Right lobe of liver (tissue), 4 donors: ENCODE measurements around the gene MPDU1.

ENCODE experiments used
- CTCF ChIP-seq, 4 donors: fragments of 200-600 bp in 3 of 4; fragments of 450-650 bp in 1 of 4; IDR thresholded peaks; one replicate each; pipeline versions ENCODE4 v1.5.1 to v1.8.0; 2016 to 2022; ENCODE audit warnings: antibody characterized with exemption in 4 of 4, mild to moderate bottlenecking in 2 of 4
- POLR2A ChIP-seq: fragments of 450-650 bp; IDR thresholded peaks from one replicate; pipeline ENCODE4 v1.6.1; 2017; ENCODE audit warnings: antibody characterized with exemption, mild to moderate bottlenecking
- donor health status: DM: no; HTN: no; CAD: no.
- donor health status: DM: no; HTN: no; CAD: no.
- donor health status: DM: no; HTN: yes; CAD: no.

GRCh38 chr17:7557775-7558543 lies 25.7 kb upstream of the MPDU1 start:
- TF ChIP-seq POLR2A (peak; percentile 74), CTCF (IDR thresholded peaks at IDR 0.05) (no peak)
